K562 (cell line): Measurements from ENCODE around the gene ST6GALNAC5. TPM values are rescaled to one million over a fixed set of nuclear protein-coding genes. Genes with fewer than 3 reads are reported as not detected.

Source experiments
- ATAC-seq: fragments of 200-7000 bp; cut with Tn5 transposase; 3 replicates; pipeline ENCODE4 v1.9.1; 2020; ENCODE audit warnings: moderate library complexity
- BruUV-seq: library from RNA; stranded (reverse); fragments of 400-500 nt; replicated peaks from 2 replicates; lab custom pipeline; 2021; lab: Mats Ljungman, UMichigan
- CTCF ChIA-PET: fragments of 300-600 bp; formaldehyde crosslinking; extraction: SDS; loops from one replicate; lab custom pipeline; 2021; ENCODE audit warnings: low intra/inter-chr PET ratio; lab: Yijun Ruan, JAX
- POLR2A ChIA-PET: fragments of 300-600, 350-650 bp; sonication (Branson Sonifier 250); formaldehyde crosslinking; extraction: SDS; loops from one replicate; lab custom pipeline; 2021; ENCODE audit warnings: antibody characterized with exemption, inconsistent platforms; lab: Yijun Ruan, JAX
- DNase-seq, 4 experiments: peaks; one replicate each; pipeline versions ENCODE4 v3.0.0 to v3.0.0-alpha.2; 2011 to 2018; ENCODE audit warnings: low spot score in 3 of 4, mixed read lengths in 3 of 4; ENCODE audit errors: extremely low read depth in 1 of 4
- FAIRE-seq: peaks from 2 replicates; lab custom pipeline; 2011; peaks lifted over from hg19 to GRCh38; lab: Jason Lieb, UNC
- H2AFZ ChIP-seq: 2 replicates; pipeline ENCODE4 v1.6.0; 2011; ENCODE audit warnings: low read depth, low read length, control low read depth, inconsistent platforms
- H3K27ac ChIP-seq: fragments of 200-600 bp; 3 replicates; pipeline ENCODE4 v1.8.0; 2011; ENCODE audit warnings: low read depth, mild to moderate bottlenecking, control low read depth, inconsistent platforms, low read length, moderate library complexity, mixed read lengths; ENCODE audit errors: extremely low read depth
- H3K27me3 ChIP-seq, 2 experiments: fragments of 300-600 bp in 1 of 2; 2 replicates in 1 of 2; 3 replicates in 1 of 2; pipeline versions ENCODE4 v1.6.0 to v1.8.0; 2011; ENCODE audit warnings: inconsistent platforms in 2 of 2, low read length in 2 of 2, mild to moderate bottlenecking in 1 of 2, mixed read lengths in 1 of 2, moderate library complexity in 1 of 2; ENCODE audit not compliant: control insufficient read depth in 2 of 2, insufficient read depth in 2 of 2
- H3K36me3 ChIP-seq: fragments of 300-600 bp; 3 replicates; pipeline ENCODE4 v1.8.0; 2011; ENCODE audit warnings: mild to moderate bottlenecking, low read length, inconsistent platforms; ENCODE audit not compliant: control insufficient read depth, insufficient read depth
- H3K4me1 ChIP-seq, 2 experiments: fragments of 200-600 bp in 1 of 2; replicated peaks in 1 of 2; 2 replicates in 1 of 2; 3 replicates in 1 of 2; pipeline versions ENCODE4 v1.5.1 to v1.8.0; 2011; ENCODE audit warnings: inconsistent platforms in 2 of 2, low read length in 2 of 2, mild to moderate bottlenecking in 1 of 2, mixed read lengths in 1 of 2, moderate library complexity in 1 of 2; ENCODE audit not compliant: control insufficient read depth in 2 of 2, insufficient read depth in 2 of 2
- H3K4me2 ChIP-seq: 2 replicates; pipeline ENCODE4 v1.6.1; 2011; ENCODE audit warnings: low read length, control low read depth, inconsistent platforms, mixed read lengths; ENCODE audit not compliant: insufficient read depth
- H3K4me3 ChIP-seq: fragments of 200-600 bp; sonication (generic), shearing (Covaris generic); 2 replicates; pipeline ENCODE4 v1.5.1; 2016; ENCODE audit warnings: control low read depth, inconsistent platforms
- H3K79me2 ChIP-seq: fragments of 200-600 bp; 3 replicates; pipeline ENCODE4 v1.8.0; 2011; ENCODE audit warnings: low read length, inconsistent platforms; ENCODE audit not compliant: control insufficient read depth, insufficient read depth
- H3K9ac ChIP-seq, 2 experiments: 2 replicates each; pipeline versions ENCODE4 v1.6.0 to v1.6.1; 2011; ENCODE audit warnings: low read depth in 2 of 2, low read length in 2 of 2, control low read depth in 1 of 2, inconsistent platforms in 1 of 2, mild to moderate bottlenecking in 1 of 2, mixed read lengths in 1 of 2; ENCODE audit not compliant: insufficient read depth in 1 of 2
- H3K9me1 ChIP-seq: one replicate; pipeline ENCODE4 v1.6.0; 2011; ENCODE audit warnings: inconsistent platforms, mild to moderate bottlenecking, low read length, moderate library complexity; ENCODE audit not compliant: control insufficient read depth, insufficient read depth
- H3K9me3 ChIP-seq: replicated peaks from 2 replicates; pipeline ENCODE4 v1.5.1; 2011; ENCODE audit warnings: low read depth, low read length, inconsistent platforms; ENCODE audit not compliant: control insufficient read depth, insufficient read depth
- H4K20me1 ChIP-seq: replicated peaks from 2 replicates; pipeline ENCODE4 v1.6.1; 2011; ENCODE audit warnings: low read length, inconsistent platforms, mixed read lengths; ENCODE audit not compliant: control insufficient read depth, insufficient read depth
- BMI1 ChIP-seq: fragments of 150-350 bp; IDR thresholded peaks from 2 replicates; pipeline ENCODE4 v1.6.1; 2014; ENCODE audit warnings: low read length
- CBFA2T3 ChIP-seq: fragments of 450-650 bp; IDR thresholded peaks from 2 replicates; pipeline ENCODE4 v1.6.1; 2017
- DNMT1 ChIP-seq: fragments of 450-650 bp; IDR thresholded peaks from 2 replicates; pipeline ENCODE4 v1.6.1; 2016; ENCODE audit warnings: antibody characterized with exemption, mild to moderate bottlenecking
- MYC ChIP-seq, 2 experiments: fragments of 250-450 bp in 1 of 2; sonication (Bioruptor Pico) in 1 of 2; IDR thresholded peaks; 2 replicates each; pipeline versions ENCODE4 v1.5.1 to v1.6.1; 2012 to 2021; ENCODE audit warnings: low read depth in 2 of 2, borderline replicate concordance in 1 of 2, improper control_type of control experiment in 1 of 2, low read length in 1 of 2, mild to moderate bottlenecking in 1 of 2, moderate library complexity in 1 of 2
- RBM22 ChIP-seq: fragments of 200-400 bp; formaldehyde crosslinking; IDR thresholded peaks from 2 replicates; pipeline ENCODE4 v1.6.1; 2018; ENCODE audit warnings: low read length, low read depth; ENCODE audit not compliant: poor library complexity, severe bottlenecking
- RFX5 ChIP-seq: IDR thresholded peaks from 2 replicates; pipeline ENCODE4 v1.6.1; 2011; ENCODE audit warnings: low read depth, mild to moderate bottlenecking, improper control_type of control experiment, low read length
- THRA ChIP-seq: fragments of 450-650 bp; IDR thresholded peaks from 2 replicates; pipeline ENCODE4 v1.6.1; 2017; ENCODE audit warnings: mild to moderate bottlenecking, moderate library complexity
- TOE1 ChIP-seq, 2 experiments: fragments of 450-650 bp in 1 of 2; sonication (generic) in 1 of 2; formaldehyde crosslinking in 1 of 2; IDR thresholded peaks; 2 replicates each; pipeline versions ENCODE4 v1.7.1 to v1.8.0; 2016 to 2022; ENCODE audit warnings: borderline replicate concordance in 2 of 2, mild to moderate bottlenecking in 2 of 2, antibody characterized with exemption in 1 of 2, inconsistent platforms in 1 of 2, low read depth in 1 of 2, missing genetic modification reagents in 1 of 2, moderate library complexity in 1 of 2
- U2AF2 ChIP-seq: fragments of 200-400 bp; formaldehyde crosslinking; optimal IDR thresholded peaks from 2 replicates; pipeline ENCODE3; 2017; ENCODE audit warnings: low read depth, mild to moderate bottlenecking, low read length
- YY1 ChIP-seq, 3 experiments: IDR thresholded peaks; 2 replicates each; pipeline ENCODE4 v1.6.1; 2011; ENCODE audit warnings: low read length in 2 of 3, mild to moderate bottlenecking in 2 of 3, moderate library complexity in 2 of 3, borderline replicate concordance in 1 of 3, control low read depth in 1 of 3, low read depth in 1 of 3; ENCODE audit not compliant: insufficient read depth in 3 of 3, insufficient replicate concordance in 2 of 3, control insufficient read depth in 1 of 3, insufficient read length in 1 of 3; ENCODE audit errors: extremely low read depth in 1 of 3
- ZNF121 ChIP-seq: sonication (generic); formaldehyde crosslinking; conservative IDR thresholded peaks from 2 replicates; pipeline ENCODE4 v1.8.0; 2022; ENCODE audit warnings: missing genetic modification reagents
- ZNF280A ChIP-seq: fragments of 450-650 bp; IDR thresholded peaks from 2 replicates; pipeline ENCODE4 v1.6.1; 2018; ENCODE audit warnings: mild to moderate bottlenecking, low read depth; ENCODE audit not compliant: partially characterized antibody
- ZNF311 ChIP-seq: fragments of 250-450 bp; sonication (Bioruptor Pico); IDR thresholded peaks from 2 replicates; pipeline ENCODE4 v1.4.0; 2020; ENCODE audit warnings: mild to moderate bottlenecking, moderate library complexity
- ZNF511 ChIP-seq: sonication (generic); formaldehyde crosslinking; IDR thresholded peaks from 2 replicates; pipeline ENCODE4 v1.8.0; 2022; ENCODE audit warnings: mild to moderate bottlenecking, missing genetic modification reagents
- WGBS: fragments of 100-300 bp; shearing (Covaris generic); methylation state at CpG from one replicate; pipeline ENCODE4 v1.1.6; 2016; ENCODE audit warnings: low coverage, mixed read lengths; ENCODE audit not compliant: insufficient coverage; ENCODE audit errors: missing lambda C conversion rate; 5-methylcytosine and 5-hydroxymethylcytosine counted together
- in situ Hi-C: fragments of 300-500 bp; cut with MboI; formaldehyde crosslinking; loops from 4 replicates; pipeline ENCODE4 v1.15.0; 2018; ENCODE audit warnings: inconsistent platforms, mixed read lengths
- intact Hi-C: fragments of 100-400 bp; cut with micrococcal nuclease; formaldehyde crosslinking; loops from 2 replicates; pipeline ENCODE4 v1.14.2; 2022
- polyA plus RNA-seq, 8 experiments: library from polyadenylated mRNA; depleted of rRNA in 4 of 8; stranded (reverse) in 5 of 8; unstranded in 3 of 8; fragments of >200 nt; fragmentation: Nextera tagmentation in 2 of 8; fragmentation: Illumina TruSeq in 1 of 8; extraction: Ambion mirVana in 2 of 8; extraction: Trizol in 1 of 8; gene quantifications; 2 replicates each; pipeline versions ENCODE4 v1.2.1 to v1.2.3, GENCODE V29; 2011 to 2014; ENCODE audit warnings: inconsistent platforms in 1 of 8, missing spikeins in 1 of 8
- total RNA-seq, 7 experiments: library from RNA; depleted of rRNA in 6 of 7; stranded (reverse); fragments of >200 nt in 6 of 7; fragmentation: Illumina TruSeq in 2 of 7; extraction: Trizol in 2 of 7; gene quantifications; 2 replicates each; pipeline versions ENCODE4 v1.2.1 to v1.2.3, GENCODE V29; 2011 to 2021; ENCODE audit warnings: low replicate concordance in 1 of 7

The ST6GALNAC5 gene
- total and polyA plus RNA-seq, 9 of the 15 experiments (the other 6 are each of a cell fraction or from before 2014, with no cell fraction given), result 0.04 to 0.14 TPM; not detected in 7

- no peaks in the 10 kb centered on the region for H4K20me1 ChIP-seq
- no peak overlapping the region for H3K9ac ChIP-seq
- CTCF ChIA-PET, result no interaction called here
- no peaks in the 10 kb centered on the region for H3K9me3 ChIP-seq
- 0% methylated on average over 8 of the region's 8 CpGs for WGBS
- DNase-seq, result no peak
- H3K4me1 ChIP-seq, result no peaks in the 10 kb centered on the region
- FAIRE-seq, result no peak
- no peak overlapping the region for H3K27ac ChIP-seq
- POLR2A ChIA-PET, result no interaction called here
- BruUV-seq, result no TSS peak
- intact Hi-C loops, result no loop called here
- H2AFZ ChIP-seq, result no peak overlapping the region
- no peaks in the 10 kb centered on the region for H3K9me1 ChIP-seq
- no peak for ATAC-seq
- in situ Hi-C loops, result no loop called here
- no peak overlapping the region for H3K4me2 ChIP-seq
- H3K27me3 ChIP-seq, result no peaks in the 10 kb centered on the region
- no peaks in the 10 kb centered on the region for H3K79me2 ChIP-seq
- no peak overlapping the region for H3K4me3 ChIP-seq
- no peaks in the 10 kb centered on the region for H3K36me3 ChIP-seq
- TF ChIP-seq ZNF121 (CRISPR knock-in tag) (no peak), ZNF311 (CRISPR knock-in tag) (no peak), BMI1 (no peak), YY1 (IDR thresholded peaks at IDR 0.05; ENCODE audit: borderline replicate concordance in 1 of 3, control insufficient read depth in 1 of 3, extremely low read depth in 1 of 3, insufficient read depth in 3 of 3, insufficient read length in 1 of 3, insufficient replicate concordance in 2 of 3, low read depth in 1 of 3, low read length in 2 of 3) (no peak), RFX5 (no peak), TOE1 (IDR thresholded peaks at IDR 0.05; ENCODE audit: borderline replicate concordance) (no peak), TOE1 (CRISPR knock-in tag; IDR thresholded peaks at IDR 0.05; ENCODE audit: borderline replicate concordance, low read depth) (no peak), ZNF511 (CRISPR knock-in tag) (no peak), ZNF280A (no peak), MYC (IDR thresholded peaks at IDR 0.05; ENCODE audit: low read depth, low read length) (no peak), MYC (CRISPR knock-in tag; IDR thresholded peaks at IDR 0.05; ENCODE audit: borderline replicate concordance, low read depth) (no peak), U2AF2 (no peak), THRA (no peak), DNMT1 (no peak), CBFA2T3 (no peak), RBM22 (no peak)
These were observed 9.5 kb downstream of the ST6GALNAC5 start for GRCh38 chr1:76876655-76877395.
